ENCODE results near the gene WSCD1.
A peak's percentile ranks its signal among the peaks of the same experiment; 100 is the strongest.

The WSCD1 gene

DNA sequence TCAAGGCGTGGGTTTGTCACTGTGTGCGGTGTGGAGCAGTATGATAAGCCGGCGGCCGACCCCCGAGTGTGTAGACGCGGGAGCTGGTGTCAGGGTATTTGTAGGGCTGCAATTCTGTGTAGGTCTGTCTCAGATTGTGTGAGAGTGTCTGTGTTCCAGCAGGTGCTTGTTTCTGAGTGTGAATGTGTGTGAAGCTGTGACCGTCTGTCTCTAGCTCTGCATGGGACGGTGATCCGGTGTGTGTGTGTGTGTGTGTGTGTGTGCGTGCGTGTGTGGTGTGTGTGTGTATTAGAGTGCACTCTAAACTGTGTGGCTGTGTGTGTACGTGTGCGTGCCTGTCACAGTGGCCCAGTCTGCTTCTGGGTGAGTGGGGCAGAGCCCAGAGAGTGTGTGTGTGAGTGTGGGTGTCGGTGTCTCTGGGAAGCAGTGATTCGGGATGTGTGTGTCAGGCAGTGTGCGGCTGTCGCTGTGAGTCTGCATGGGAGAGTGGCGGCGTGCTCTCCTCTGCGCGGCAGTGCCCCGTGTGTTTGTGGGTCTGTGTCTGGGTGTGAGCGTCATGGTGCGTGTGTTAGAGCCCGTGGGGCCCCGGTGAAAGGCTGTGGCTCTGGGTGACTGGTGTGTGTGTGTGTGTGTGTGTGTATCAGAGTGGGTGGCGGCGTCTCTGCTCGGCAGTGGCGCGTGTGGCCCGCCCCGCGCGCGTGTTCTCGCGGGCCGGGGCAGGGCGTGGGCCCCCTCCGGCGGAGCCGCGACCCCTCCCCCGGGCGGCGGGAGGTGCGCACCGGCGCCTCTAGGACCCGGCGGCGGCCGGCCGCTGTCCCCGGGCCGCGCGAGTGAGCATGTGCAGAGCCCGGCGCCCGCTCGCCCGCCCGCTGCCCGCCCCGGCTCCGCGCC, at the start of gene WSCD1:
TSS of gene WSCD1 (plus strand) at position 841 of the 891 bp plus-strand sequence. CDS start 10,280 bp downstream, outside the sequence.
- peak; percentile 69 for DNase-seq (ENCODE audit: low read depth, low spot score)

- no peak for DNase-seq (ENCODE audit: low read depth, low spot score)
These were observed 49.2 kb upstream of the WSCD1 start for GRCh38 chr17:6021011-6021400.

- no peak for DNase-seq (ENCODE audit: low read depth, low spot score)
These were observed 48.6 kb upstream of the WSCD1 start for GRCh38 chr17:6021627-6022026.

DNA sequence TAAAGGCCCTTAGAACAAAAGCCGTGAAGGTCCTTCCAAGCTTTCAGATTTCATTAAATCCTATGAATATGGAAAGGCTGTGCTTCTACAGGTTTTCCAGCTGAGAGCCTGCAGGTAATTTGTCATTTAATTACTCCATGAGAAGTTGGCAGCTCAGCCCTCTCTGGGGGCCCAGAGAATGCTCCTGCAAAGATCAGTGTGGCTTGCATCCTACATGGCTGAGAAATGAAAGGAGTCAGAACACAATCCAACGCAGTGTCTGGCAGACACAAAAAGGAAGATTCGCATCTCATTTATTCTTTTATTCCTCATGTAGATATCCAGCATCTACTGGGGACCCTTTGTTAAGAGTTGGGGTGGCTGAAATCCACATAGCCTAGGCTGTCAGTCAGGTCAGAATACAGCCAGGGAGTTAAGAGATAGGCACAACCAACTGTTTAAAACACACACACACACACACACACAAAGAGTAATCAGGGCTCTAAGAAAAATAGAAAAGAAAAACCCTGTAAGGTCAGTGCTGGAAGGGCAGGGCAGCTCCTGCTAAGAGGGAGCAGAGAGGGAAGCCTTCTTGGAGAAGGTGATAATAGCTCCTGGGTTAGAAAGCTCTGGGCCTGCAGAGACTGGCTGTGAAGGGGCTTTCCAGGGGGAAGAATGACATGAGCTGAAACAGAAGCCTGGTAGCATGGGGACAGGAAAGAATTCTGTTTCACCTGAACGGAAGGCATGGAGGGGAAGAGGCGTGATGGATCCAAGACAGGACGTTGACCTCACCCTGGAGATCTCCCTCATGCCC, 46.9 kb upstream of the WSCD1 start:
- no peak for DNase-seq (ENCODE audit: low read depth, low spot score)

- no peak for DNase-seq (ENCODE audit: low read depth, low spot score)
These were observed 45.6 kb upstream of the WSCD1 start for GRCh38 chr17:6024576-6024975.

GRCh38 chr17:6027342-6028024, 42.7 kb upstream of the WSCD1 start:
- DNase-seq (ENCODE audit: low read depth, low spot score): peak; percentile 80

- no peak for DNase-seq (ENCODE audit: low read depth, low spot score)
These were observed 41.9 kb upstream of the WSCD1 start for GRCh38 chr17:6028294-6028693.

DNA sequence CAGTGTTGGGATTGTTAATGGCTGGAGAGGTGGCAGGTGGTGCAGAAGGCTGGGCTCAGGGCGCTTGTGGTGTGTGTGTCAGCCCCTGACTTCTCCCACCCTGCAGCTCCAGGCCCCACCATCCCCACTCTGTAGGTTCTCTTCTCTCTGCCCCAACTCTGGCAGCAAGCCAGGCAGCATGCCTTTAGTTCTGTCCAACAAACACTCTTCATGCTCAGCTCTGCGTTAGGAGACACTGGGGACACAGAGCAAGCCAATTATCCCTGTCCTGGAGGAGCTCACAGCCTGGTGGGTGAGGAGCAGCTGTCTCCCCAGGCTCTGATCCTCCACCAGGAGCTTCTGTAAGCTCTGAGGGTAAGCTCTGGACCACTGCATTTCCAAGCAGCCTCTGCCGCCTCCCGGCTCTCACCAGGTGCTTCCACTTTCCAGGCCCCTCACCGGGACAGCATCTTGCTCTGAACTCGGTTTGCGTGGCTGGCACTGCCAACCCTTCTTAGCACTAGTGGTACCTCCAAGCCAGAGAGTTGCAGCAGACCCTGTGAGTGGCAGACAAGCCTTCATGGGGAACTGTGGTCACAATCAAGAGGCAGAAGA, 34.3 kb upstream of the WSCD1 start:
- DNase-seq (ENCODE audit: low read depth, low spot score): peak; percentile 37

- DNase-seq (ENCODE audit: low read depth, low spot score): no peak
These were observed 29.7 kb upstream of the WSCD1 start for GRCh38 chr17:6040504-6040903.

GRCh38 chr17:6041246-6041645, 28.9 kb upstream of the WSCD1 start:
- DNase-seq (ENCODE audit: low read depth, low spot score): no peak

DNA sequence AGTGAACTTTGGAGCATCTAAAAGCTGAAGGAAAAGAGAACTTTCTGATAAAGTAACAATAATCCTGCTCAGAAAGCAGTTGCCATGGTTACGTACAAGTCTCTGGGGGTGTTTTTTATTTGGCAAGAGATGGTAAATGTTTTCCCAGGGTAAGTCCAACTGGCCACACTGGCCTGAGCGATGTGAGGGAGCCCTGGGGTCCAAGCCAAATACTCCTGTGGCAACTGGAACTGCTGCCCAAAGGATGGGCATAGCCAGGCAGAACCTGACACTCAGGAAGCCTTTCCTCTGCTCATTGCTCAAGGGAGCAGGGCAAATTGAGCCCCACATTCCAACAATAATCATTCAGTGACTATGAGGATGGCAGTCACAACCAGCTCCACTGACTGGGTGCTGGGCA, 26.8 kb upstream of the WSCD1 start:
- no peak for DNase-seq (ENCODE audit: low read depth, low spot score)

DNA sequence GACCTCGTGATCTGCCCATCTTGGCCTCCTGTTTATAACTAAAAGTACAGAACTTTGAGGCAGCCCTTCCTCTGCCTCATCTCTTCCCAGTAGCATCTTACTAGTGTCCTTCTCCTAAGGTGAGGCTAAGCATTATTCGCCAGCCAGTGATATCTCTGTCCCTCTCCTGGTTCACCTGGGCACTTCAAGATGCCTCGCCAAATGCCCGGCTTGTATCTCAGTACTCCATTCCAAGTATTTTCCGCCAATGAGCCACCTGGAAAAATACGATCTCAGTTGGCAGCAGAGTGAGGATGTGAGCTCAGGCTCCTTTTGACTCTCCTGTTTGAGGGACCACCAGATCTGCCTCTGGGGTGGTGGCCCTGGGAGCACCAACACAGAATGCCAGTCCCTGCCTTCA, 25.9 kb upstream of the WSCD1 start:
- DNase-seq (ENCODE audit: low read depth, low spot score): no peak

DNA sequence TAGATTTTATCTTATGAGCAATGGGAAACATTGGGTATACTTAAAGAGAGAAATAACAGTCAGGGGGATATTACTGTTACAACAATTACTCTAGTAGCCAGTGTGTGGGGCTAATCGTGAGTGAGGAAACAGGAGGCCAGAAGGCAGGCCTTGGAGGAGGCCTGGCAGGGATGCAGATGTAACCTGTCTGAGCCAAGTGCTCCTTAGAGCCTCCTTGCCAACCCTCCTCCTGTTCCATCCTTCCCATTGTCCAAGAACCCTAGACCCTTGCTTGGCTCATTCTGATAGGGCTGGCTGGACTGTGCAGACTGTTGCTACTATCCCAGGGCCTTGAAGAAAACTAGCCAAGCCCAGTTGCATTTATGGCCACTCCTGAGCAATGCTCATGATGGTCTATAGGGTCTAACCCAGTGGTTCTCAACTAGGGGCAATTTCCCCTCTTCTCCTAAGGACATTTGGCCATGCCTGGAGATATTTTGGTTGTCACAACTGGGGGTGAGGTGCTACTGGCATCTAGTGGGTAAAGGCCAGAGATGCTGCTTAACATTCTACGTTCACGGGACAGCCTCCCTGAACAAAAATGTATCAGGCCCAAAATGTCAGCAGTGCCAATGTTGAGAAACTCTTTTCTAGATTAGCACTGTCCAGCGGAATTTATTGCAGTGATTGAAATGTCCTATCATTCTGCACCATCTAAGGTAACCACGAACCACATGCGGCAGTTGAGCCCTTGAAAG, 24.4 kb upstream of the WSCD1 start:
- peak; percentile 36 for DNase-seq (ENCODE audit: low read depth, low spot score)

- peak; percentile 85 for DNase-seq (ENCODE audit: low read depth, low spot score)
These were observed 23.7 kb upstream of the WSCD1 start for GRCh38 chr17:6046431-6046830.

- no peak for DNase-seq (ENCODE audit: low read depth, low spot score)
These were observed 23.2 kb upstream of the WSCD1 start for GRCh38 chr17:6046931-6047330.

DNA sequence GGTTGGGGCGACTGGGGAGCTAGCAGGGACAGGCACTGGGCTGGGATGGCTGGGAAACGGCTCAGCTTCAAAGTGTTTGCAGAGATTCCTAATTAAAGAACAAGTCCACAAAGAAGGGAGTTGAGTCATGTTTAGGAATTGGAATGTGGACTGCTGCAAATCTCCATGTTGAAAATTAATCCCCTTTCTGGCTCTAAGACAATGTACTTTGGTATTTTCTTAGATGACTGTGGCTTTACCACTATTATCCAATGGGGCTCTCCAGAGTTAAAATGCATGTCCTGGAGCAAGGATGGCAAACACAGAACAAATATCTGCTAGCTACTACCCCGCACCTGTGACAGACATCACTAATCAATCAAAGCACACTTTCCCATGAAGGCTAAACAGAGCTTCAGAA, 22.2 kb upstream of the WSCD1 start:
- peak; percentile 93 for DNase-seq (ENCODE audit: low read depth, low spot score)

- no peak for DNase-seq (ENCODE audit: low read depth, low spot score)
These were observed 21.7 kb upstream of the WSCD1 start for GRCh38 chr17:6048486-6048885.

GRCh38 chr17:6052926-6053325, 17.3 kb upstream of the WSCD1 start:
- DNase-seq (ENCODE audit: low read depth, low spot score): no peak

DNA sequence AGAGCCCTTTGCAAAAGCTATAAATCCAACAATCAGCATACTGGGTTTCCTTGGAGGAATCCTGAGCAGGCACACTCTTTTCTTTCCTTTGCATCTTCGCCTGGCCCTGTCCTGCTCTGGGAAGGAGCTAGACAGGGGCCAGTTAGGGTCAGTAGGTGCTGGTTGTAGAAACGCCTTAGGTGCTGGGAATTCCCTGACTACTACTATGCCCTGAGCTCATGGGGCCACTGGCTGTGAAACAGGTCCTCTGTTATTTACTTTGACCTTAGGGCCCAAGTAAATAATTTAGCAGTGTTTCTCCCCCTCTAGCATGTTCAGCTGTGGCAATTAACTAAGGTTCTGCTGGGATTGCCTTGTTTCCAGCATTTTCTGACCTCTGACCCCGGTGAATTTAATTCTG, 15.8 kb upstream of the WSCD1 start:
- DNase-seq (ENCODE audit: low read depth, low spot score): no peak

DNA sequence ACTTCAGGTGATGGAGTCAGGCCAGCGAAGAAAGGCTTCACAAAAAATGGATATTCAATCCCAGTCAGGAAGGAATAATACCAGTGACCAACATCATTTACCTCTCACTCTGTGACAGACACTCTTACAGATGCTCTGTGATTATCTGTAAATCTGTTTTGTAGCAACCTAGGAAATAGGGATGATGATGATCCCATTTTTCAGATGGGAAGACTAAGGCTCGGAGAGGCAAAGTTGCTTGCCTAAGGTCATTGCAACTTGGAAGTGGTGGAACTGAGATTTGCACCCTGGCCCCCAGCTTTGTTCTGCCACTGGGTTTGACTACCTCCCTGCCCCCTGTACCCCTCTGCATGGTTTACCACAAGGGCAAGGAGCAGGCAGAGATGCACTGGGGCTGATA, 14.1 kb upstream of the WSCD1 start:
- no peak for DNase-seq (ENCODE audit: low read depth, low spot score)

- DNase-seq (ENCODE audit: low read depth, low spot score): no peak
These were observed 12.6 kb upstream of the WSCD1 start for GRCh38 chr17:6057562-6057961.
